ENCODE results near the gene ZBTB5.
"Not testable (repeated sequence)": the region's sequence is repeated elsewhere in the genome, so short reads cannot be mapped to it uniquely, and the experiment has no call there.

Gene ZBTB5

GRCh38 chr9:37465249-37466036 is at the start of gene ZBTB5:
TSS of gene ZBTB5 (minus strand) at chr9:37465450. CDS start at chr9:37442551, 22,899 bp downstream.
- DNase-seq = peak; percentile 99

GRCh38 chr9:37514999-37515398 is 49.7 kb upstream of the ZBTB5 start:
- no peak for DNase-seq

GRCh38 chr9:37514415-37514814 is 49.2 kb upstream of the ZBTB5 start:
- DNase-seq = not testable (repeated sequence)

- no peak for DNase-seq
Measured at GRCh38 chr9:37512437-37512836, 47.2 kb upstream of the ZBTB5 start.

GRCh38 chr9:37511016-37512010 is 46.1 kb upstream of the ZBTB5 start:
- DNase-seq = no peak

- not testable (repeated sequence) for DNase-seq
Measured at GRCh38 chr9:37510053-37510452, 44.8 kb upstream of the ZBTB5 start.

GRCh38 chr9:37509536-37509935 is 44.3 kb upstream of the ZBTB5 start:
- no peak for DNase-seq

GRCh38 chr9:37508834-37509206 is 43.6 kb upstream of the ZBTB5 start:
- no peak for DNase-seq

- no peak for DNase-seq
Measured at GRCh38 chr9:37508135-37508833, 43.0 kb upstream of the ZBTB5 start.

- no peak for DNase-seq
Measured at GRCh38 chr9:37507566-37508134, 42.4 kb upstream of the ZBTB5 start.

GRCh38 chr9:37504605-37505004 is 39.4 kb upstream of the ZBTB5 start:
- no peak for DNase-seq

GRCh38 chr9:37503736-37504135 is 38.5 kb upstream of the ZBTB5 start:
- DNase-seq = no peak

GRCh38 chr9:37501957-37502596 is 36.8 kb upstream of the ZBTB5 start:
- DNase-seq = no peak

GRCh38 chr9:37499297-37499696 is 34.0 kb upstream of the ZBTB5 start:
- DNase-seq = no peak

GRCh38 chr9:37498457-37498856 is 33.2 kb upstream of the ZBTB5 start:
- DNase-seq = no peak

GRCh38 chr9:37497320-37497719 is 32.1 kb upstream of the ZBTB5 start:
- DNase-seq = no peak

GRCh38 chr9:37496020-37496419 is 30.8 kb upstream of the ZBTB5 start:
- DNase-seq = no peak

- no peak for DNase-seq
Measured at GRCh38 chr9:37495571-37495970, 30.3 kb upstream of the ZBTB5 start.

GRCh38 chr9:37491939-37492338 is 26.7 kb upstream of the ZBTB5 start:
- no peak for DNase-seq

- DNase-seq = no peak
Measured at GRCh38 chr9:37486616-37487548, 21.6 kb upstream of the ZBTB5 start.

GRCh38 chr9:37486256-37486615 is 21.0 kb upstream of the ZBTB5 start:
- DNase-seq = no peak

Measured in DMS79 (cell line).